ENCODE results near the gene TOB2.
A peak's percentile ranks its signal among the peaks of the same experiment; 100 is the strongest.

TOB2 gene

GRCh38 chr22:41446639-41447434, at the start of gene TOB2:
Gene TOB2 (minus strand): TSS chr22:41446801. CDS start chr22:41437345, 9,456 bp downstream.
- peak; percentile 96 for DNase-seq

GRCh38 chr22:41491374-41492100, 44.9 kb upstream of the TOB2 start:
- no peak for DNase-seq

- no peak for DNase-seq
Measured at GRCh38 chr22:41488596-41489385, 42.2 kb upstream of the TOB2 start.

- DNase-seq = no peak
Measured at GRCh38 chr22:41488076-41488475, 41.5 kb upstream of the TOB2 start.

GRCh38 chr22:41487037-41487935, 40.7 kb upstream of the TOB2 start:
- no peak for DNase-seq

- no peak for DNase-seq
Measured at GRCh38 chr22:41485033-41485432, 38.4 kb upstream of the TOB2 start.

GRCh38 chr22:41482319-41482935, 35.8 kb upstream of the TOB2 start:
- no peak for DNase-seq

- no peak for DNase-seq
Measured at GRCh38 chr22:41481925-41482318, 35.3 kb upstream of the TOB2 start.

- no peak for DNase-seq
Measured at GRCh38 chr22:41481131-41481830, 34.7 kb upstream of the TOB2 start.

GRCh38 chr22:41480397-41480735, 33.8 kb upstream of the TOB2 start:
- no peak for DNase-seq

GRCh38 chr22:41479671-41480396, 33.2 kb upstream of the TOB2 start:
- no peak for DNase-seq

- peak; percentile 15 for DNase-seq
Measured at GRCh38 chr22:41478891-41479521, 32.4 kb upstream of the TOB2 start.

GRCh38 chr22:41478473-41478872, 31.9 kb upstream of the TOB2 start:
- DNase-seq = no peak

- DNase-seq = no peak
Measured at GRCh38 chr22:41474872-41475451, 28.4 kb upstream of the TOB2 start.

- no peak for DNase-seq
Measured at GRCh38 chr22:41471568-41471967, 25.0 kb upstream of the TOB2 start.

- DNase-seq = no peak
Measured at GRCh38 chr22:41470886-41471285, 24.3 kb upstream of the TOB2 start.

GRCh38 chr22:41469218-41469851, 22.7 kb upstream of the TOB2 start:
- DNase-seq = peak; percentile 56

- peak; percentile 99 for DNase-seq
Measured at GRCh38 chr22:41468381-41469217, 22.0 kb upstream of the TOB2 start, which contains the start of the genes ACO2 and PHF5A. Gene ACO2 (plus strand): TSS chr22:41469117. CDS start chr22:41469147, 30 bp downstream. Gene PHF5A (minus strand): TSS chr22:41468692. CDS start chr22:41468653, 39 bp downstream.
